ENCODE data around the gene ITGAV. TPM values are rescaled to one million over a fixed set of nuclear protein-coding genes. Genes with fewer than 3 reads are reported as not detected.
A peak's percentile ranks its signal among the peaks of the same experiment; 100 is the strongest.

The ITGAV gene
- total RNA-seq, 2 donors from 2014 or later = 31.6 to 54.6 TPM

DNA sequence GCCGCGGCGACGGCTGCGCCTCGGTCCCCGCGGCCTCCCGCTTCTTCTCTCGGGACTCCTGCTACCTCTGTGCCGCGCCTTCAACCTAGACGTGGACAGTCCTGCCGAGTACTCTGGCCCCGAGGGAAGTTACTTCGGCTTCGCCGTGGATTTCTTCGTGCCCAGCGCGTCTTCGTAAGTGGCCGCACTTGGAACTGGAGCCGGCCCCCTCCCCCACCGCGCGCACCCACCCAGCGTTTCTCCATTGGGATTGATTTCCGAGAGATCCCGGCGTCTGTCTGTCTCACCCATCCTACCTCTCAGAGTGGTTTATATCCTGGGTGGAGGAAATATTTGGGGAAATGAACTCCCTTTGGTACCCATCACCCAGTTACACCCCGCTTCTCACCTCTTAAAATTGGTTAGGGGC, 498 bp downstream of the ITGAV start:
- H3K9ac ChIP-seq (ENCODE audit: low read depth in 2 of 2, low read length in 2 of 2) = peak overlapping the region; percentile 76 to 95
- no peaks in the 10 kb centered on the region for H3K36me3 ChIP-seq
- no peaks in the 10 kb centered on the region for H3K27me3 ChIP-seq
- H3K4me3 ChIP-seq = peak overlapping the region; percentile 91
- intact Hi-C loops (cut with DNase I) = no loop called here
- DNase-seq = peak; percentile 48
- H3K27ac ChIP-seq = peak overlapping the region; percentile 95
- TF ChIP-seq, protein P1, sequence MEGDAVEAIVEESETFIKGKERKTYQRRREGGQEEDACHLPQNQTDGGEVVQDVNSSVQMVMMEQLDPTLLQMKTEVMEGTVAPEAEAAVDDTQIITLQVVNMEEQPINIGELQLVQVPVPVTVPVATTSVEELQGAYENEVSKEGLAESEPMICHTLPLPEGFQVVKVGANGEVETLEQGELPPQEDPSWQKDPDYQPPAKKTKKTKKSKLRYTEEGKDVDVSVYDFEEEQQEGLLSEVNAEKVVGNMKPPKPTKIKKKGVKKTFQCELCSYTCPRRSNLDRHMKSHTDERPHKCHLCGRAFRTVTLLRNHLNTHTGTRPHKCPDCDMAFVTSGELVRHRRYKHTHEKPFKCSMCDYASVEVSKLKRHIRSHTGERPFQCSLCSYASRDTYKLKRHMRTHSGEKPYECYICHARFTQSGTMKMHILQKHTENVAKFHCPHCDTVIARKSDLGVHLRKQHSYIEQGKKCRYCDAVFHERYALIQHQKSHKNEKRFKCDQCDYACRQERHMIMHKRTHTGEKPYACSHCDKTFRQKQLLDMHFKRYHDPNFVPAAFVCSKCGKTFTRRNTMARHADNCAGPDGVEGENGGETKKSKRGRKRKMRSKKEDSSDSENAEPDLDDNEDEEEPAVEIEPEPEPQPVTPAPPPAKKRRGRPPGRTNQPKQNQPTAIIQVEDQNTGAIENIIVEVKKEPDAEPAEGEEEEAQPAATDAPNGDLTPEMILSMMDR (IDR thresholded peaks at IDR 0.05) = no peak
- H3K9me3 ChIP-seq = no peaks in the 10 kb centered on the region
- H3K4me1 ChIP-seq = no peaks in the 10 kb centered on the region

DNA sequence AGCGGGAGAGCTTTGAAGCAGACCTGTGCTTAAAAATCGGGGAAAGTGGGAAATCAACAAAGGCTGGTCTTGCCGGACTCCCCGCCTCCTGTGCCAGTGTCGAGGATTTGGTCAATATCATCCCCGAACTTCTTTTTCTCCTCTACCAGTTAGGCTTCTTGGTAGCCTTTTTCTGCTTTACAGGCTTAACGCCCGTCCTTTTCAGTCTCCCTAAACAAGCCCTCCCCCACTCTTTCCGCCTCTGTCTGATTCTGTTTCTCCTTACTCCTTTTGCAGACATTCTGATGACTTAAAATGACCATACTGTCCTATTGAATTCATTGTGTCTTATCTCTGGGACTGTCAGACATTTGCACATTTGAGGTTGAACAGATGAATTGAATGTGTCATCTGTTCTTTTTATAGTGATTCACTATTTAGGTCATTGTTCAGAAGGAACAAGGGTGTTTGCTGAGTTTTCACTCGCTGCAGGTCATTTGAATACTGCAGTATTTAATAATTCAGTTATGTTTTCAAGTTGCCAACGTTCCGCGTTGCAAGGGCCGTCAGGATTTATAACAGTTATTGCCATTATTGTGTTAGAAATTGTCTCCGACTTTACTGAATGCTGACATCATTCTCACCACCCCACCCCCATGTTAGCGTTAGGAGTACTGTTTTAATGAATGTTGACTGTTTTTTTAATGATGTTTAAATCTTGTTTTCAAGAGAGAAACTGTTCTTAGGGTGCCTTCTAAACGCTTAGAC, 1.1 kb downstream of the ITGAV start:
- TF ChIP-seq, protein P1 (IDR thresholded peaks at IDR 0.05) = no peak
- Histone ChIP-seq H3K4me3 (peak overlapping the region; percentile 91), H3K4me1 (no peaks in the 10 kb centered on the region), H3K36me3 (no peaks in the 10 kb centered on the region), H3K9me3 (no peaks in the 10 kb centered on the region), H3K27me3 (no peaks in the 10 kb centered on the region), H3K9ac (ENCODE audit: low read depth in 2 of 2, low read length in 2 of 2) (peak overlapping the region; percentile 76 to 95), H3K27ac (peak overlapping the region; percentile 95)
- peak; percentile 49 for DNase-seq
- intact Hi-C loops (cut with DNase I) = no loop called here

DNA sequence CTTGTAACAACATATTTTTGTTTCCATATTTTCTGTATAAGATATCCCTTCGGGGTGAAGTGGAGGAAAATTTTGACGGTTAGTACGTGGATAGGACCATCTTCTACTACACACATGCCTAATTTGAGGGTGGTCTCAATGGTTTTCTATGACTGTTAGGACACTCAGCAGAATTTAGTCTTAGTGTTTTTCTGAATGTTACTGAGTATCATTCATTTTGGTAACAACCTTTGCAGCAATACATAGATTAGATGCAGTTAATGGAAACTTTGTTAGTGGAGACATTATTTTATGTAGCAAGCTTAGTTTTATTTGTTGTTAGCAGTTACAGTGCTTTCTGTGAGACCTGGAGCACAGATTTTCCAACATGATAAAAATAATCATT, 1.6 kb downstream of the ITGAV start:
- peak overlapping the region; percentile 91 for H3K4me3 ChIP-seq
- DNase-seq = no peak
- H3K9ac ChIP-seq (ENCODE audit: low read depth in 2 of 2, low read length in 2 of 2) = peak overlapping the region in 1 of 2 donors; percentile 95
- no peaks in the 10 kb centered on the region for H3K4me1 ChIP-seq
- no peaks in the 10 kb centered on the region for H3K9me3 ChIP-seq
- TF ChIP-seq, protein P1 (IDR thresholded peaks at IDR 0.05) = no peak
- peak overlapping the region; percentile 95 for H3K27ac ChIP-seq
- H3K27me3 ChIP-seq = no peaks in the 10 kb centered on the region
- intact Hi-C loops (cut with DNase I) = no loop called here
- no peaks in the 10 kb centered on the region for H3K36me3 ChIP-seq

DNA sequence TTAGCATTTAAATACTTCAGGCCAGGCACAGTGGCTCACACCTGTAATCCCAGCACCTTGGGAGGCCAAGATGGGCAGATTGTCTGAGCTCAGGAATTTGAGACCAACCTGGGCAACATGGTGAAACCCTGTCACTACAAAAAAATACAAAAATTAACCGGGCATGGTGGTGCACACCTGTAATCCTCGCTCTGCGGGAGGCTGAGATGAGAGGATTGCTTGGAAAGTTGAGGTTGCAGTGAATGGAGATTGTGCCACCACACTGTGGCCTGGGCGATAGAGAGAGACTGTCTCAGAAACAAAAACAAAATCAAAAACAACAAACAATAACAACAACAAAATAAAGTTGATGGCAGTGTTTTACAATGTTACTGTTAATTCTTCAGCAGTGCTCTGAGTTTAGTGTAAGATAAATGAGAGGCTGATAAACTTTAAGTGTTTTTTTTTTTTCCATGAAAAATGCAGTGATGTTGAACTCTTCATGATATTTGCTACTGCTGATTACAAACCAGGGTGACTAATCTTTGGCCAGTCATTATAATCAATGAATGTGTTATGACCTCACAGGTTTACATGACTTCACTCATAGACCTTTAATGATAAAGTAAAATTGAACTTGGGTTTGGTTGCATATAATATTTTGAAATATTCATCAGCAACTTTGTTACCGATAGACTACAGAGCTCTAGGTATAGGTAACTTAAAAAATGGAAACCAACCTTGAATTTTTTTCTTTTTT, 2.5 kb downstream of the ITGAV start:
- Histone ChIP-seq H3K27me3 (no peaks in the 10 kb centered on the region), H3K36me3 (no peaks in the 10 kb centered on the region), H3K4me3 (no peak overlapping the region), H3K27ac (no peak overlapping the region), H3K9me3 (no peaks in the 10 kb centered on the region), H3K4me1 (no peaks in the 10 kb centered on the region), H3K9ac (ENCODE audit: low read depth in 2 of 2, low read length in 2 of 2) (no peak overlapping the region)
- intact Hi-C loops (cut with DNase I) = no loop called here
- TF ChIP-seq, protein P1 (IDR thresholded peaks at IDR 0.05) = no peak
- DNase-seq = no peak

DNA sequence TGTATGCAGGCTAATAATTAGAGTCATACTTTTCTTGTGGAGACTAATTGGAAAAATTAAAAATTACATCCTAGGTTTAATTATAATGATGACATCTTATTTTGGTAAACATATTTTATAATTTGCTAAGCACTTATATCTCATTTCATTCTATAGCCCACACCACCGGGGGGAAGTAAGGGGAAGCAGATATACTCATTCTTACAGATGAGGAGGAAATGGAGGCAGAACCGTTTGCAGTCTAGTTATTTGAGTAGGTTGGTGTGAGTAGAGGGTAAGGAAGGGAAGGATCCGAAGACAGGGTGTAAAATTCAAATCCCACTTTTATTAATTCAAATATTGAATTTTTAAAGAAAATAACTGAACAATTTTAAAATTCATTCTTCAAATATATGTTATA, 3.7 kb downstream of the ITGAV start:
- H3K9me3 ChIP-seq = no peaks in the 10 kb centered on the region
- no peak for DNase-seq
- no peak overlapping the region for H3K9ac ChIP-seq (ENCODE audit: low read depth in 2 of 2, low read length in 2 of 2)
- H3K36me3 ChIP-seq = no peaks in the 10 kb centered on the region
- TF ChIP-seq, protein P1 (IDR thresholded peaks at IDR 0.05) = no peak
- H3K27ac ChIP-seq = no peak overlapping the region
- intact Hi-C loops (cut with DNase I) = no loop called here
- H3K4me1 ChIP-seq = no peaks in the 10 kb centered on the region
- no peak overlapping the region for H3K4me3 ChIP-seq
- no peaks in the 10 kb centered on the region for H3K27me3 ChIP-seq

Data from colonic mucosa (tissue), 4 donors.